Measurements from ENCODE around the gene PTPRK. TPM values are rescaled to one million over a fixed set of nuclear protein-coding genes. Genes with fewer than 3 reads are reported as not detected.

Gene PTPRK
- total RNA-seq, 1 donor from 2014 or later, result 13.6 TPM

DNA sequence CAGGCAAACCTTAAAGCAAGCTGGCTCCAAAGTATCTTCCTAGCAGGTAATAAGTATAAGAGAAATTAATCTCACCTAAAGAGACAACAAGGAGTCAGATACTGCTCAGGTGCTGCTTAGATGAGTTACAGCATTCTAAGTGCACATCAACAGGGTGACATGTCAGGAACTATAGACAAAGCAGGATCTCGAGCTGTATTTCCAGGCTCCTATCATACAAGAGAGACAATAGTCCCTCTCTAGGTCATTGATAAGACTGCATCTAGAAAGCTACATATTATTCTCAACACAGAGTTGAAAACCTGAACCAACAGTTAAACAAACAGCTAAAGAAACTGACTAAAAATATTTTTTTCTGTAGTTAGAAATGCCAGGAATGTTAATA is 3.9 kb downstream of the PTPRK start:
- no peak for DNase-seq (ENCODE audit: low spot score)

DNA sequence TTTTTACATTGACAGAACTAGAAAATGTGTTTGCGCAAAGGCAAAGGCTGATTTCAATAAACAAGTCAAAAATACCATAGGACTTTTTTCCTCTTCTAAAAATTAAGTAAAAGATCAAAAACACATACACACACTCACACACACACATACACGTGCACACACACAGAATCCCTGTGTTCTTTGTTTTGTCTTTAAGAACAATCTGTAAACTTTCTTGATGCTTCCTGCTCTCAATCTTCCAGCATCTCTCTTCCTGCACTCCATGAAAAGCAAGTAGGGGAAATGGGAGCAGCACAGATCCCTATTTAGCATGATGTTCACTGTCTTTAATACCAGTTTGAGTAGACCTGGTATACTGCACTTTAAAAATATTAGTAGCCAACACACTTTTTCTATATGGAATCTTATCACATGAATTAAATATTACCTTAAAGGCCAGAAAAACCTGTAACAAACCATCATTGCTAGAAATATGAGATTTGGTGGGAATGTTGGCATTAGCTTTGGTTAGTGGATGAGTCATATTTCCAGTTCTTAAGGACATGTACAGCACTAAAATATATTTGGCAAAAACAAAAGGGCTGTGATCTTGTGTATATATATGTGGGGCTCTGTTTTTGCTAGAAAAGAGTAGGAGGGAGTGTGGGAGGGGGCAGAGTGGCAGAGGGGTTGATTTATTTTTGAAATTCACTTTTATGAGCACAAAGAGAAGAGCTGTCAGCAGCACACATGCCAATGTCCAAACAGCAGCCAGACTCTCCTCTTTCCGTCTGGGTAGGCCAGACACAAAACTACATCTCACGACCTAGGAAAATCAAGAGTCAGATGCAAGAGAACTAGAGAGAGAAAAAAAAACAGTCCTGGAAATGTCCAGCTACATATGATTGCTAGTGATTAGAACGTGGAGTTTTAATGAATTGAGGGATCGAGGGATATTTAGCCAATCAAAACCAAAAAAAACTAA is 4.6 kb downstream of the PTPRK start:
- no peak for DNase-seq (ENCODE audit: low spot score)

DNA sequence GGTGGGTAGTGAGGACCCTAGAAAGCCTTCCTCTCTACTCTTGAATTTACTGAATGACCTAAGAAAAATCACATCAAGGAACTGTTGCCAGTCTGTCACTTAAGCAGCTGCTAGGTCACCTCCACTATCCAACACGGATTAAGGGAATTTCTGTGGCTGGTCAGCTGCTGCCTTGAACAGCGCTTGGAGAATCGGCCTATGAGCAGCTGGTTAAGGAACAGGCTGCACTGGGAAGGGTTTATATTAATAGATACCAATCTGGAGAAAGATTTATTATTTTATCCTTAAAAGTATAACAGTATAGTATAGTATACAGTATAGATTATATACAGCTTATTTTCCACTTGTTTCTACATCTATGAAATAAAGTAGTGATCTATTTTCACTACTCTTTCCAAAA is 6.5 kb downstream of the PTPRK start:
- no peak for DNase-seq (ENCODE audit: low spot score)

DNA sequence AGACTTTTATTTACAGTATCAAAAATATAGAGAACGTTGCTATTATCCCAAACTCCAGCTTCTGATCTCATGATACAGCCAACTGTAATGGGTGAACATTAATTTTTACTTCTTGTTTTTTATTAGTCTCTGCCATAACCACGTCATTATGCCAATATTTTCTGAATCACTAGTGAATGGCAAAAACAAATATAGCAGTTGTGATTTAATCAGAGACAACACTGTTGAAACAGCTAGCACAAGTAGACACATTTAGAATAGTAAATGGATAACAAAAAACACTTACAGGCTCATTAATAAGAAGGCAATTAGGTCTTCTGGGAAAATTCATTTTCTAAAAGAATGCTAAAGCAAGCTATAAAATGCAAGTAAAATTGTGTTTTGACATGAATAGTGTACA is 8.1 kb downstream of the PTPRK start:
- no peak for DNase-seq (ENCODE audit: low spot score)

DNA sequence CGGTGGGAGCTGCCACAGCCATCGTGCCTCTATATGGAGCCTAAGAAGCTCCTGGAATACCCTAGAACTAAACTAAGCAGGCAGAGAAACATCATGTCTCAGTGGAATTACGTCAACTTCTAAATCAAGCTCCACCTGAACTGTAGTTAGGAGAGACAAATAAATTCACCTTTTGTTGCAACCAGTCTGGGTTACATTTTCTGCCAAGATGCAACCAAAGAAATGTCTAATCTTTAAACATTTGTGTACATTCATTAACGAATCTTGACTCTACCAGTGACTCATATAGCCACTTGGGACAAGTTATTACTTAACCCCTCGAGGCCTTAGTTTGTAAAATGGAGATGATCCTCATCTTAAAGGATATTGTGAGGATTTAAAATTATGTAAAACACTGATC is 8.9 kb downstream of the PTPRK start:
- no peak for DNase-seq (ENCODE audit: low spot score)

DNA sequence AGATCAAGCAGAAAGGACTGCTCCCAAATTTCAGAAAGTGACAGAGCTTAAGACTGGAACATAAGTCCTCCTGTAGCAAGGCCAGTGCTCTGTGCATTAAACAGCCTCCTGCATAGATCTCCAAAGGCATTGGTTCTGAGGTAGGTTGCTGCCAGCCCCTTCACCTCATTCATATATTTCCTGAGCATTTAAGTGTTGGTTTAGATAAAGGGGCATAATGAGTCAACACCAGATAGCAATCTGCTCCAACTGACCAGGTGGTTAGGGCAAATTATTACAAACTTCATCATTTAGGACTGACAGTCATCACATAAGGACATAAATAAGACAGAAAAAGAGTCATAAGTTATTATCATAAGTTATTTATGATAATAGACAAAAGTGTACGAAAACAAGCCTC is 10.7 kb downstream of the PTPRK start:
- no peak for DNase-seq (ENCODE audit: low spot score)

DNA sequence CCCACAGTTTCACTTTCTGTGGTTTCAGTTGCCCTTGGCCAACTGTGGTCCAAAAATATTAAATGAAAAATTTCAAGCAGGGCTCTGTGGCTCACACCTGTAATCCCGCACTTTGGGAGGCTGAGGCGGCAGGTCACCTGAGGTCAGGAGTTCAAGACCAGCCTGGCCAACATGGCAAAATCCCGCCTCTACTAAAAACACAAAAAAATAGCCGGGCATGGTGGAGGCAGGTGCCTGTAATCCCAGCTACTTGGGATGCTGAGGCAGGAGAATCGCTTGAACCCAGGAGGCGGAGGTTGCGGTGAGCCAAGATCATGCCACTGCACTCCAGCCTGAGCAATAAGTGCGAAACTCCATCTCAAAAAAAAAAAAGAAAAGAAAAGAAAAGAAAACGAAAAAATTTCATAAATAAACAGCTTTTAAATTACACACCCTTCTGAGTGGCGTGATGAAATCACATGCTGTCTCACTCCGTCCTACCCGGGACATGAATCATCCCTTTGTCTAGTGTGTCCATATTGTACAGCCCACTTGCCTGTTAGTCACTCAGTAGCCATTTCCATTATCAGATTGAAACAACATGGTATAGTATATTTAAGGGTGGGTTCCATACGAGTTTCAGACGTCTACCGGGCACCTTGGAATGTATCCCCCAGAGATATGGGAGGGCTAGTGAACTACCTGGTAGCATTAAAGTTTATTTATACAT is 11.7 kb downstream of the PTPRK start:
- DNase-seq (ENCODE audit: low spot score), result no peak

DNA sequence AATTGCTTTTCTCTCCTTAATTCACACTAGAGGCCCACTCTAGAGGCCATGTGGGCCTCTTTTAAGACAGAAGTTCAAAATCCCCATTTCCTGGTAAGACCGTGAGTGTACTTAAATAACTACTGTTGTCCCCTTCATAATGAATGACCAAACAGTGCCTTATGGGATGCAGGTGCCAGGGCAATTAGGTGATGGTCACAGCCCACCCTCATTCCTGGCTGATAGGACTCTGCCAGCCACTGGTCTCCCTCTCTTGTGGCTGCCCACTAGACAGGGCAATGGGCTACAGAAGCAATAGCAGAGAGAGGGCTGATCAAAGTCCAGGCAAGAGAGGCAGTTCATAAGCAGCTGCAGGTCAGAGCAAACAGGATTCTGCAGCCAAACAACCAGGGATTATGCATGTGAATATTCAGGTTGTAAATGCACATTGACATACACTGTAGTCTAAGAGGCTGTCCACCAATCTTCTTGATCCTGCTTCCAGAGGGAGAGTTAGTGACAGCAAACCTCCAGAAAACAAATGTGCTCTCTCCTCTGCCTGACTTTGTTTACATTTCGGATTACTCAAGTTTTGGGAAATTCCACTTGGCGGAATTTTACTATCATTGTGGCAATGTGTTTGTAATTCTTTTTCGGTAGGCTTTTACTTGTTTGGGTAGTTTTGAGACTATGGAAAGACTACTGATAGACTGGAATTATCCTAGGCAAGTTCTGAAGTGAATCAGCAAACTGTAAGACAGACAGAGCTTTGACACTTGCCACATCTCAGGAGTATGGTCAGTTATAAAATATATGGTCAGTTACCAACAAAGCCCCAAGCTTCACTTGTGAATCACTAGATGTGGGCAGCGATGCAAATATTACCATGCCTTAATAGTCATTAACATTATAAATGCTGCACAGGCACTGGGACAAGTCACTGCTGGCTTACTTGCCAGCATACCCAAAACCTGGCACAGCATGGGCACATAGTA is 12.8 kb downstream of the PTPRK start:
- no peak for DNase-seq (ENCODE audit: low spot score)

DNA sequence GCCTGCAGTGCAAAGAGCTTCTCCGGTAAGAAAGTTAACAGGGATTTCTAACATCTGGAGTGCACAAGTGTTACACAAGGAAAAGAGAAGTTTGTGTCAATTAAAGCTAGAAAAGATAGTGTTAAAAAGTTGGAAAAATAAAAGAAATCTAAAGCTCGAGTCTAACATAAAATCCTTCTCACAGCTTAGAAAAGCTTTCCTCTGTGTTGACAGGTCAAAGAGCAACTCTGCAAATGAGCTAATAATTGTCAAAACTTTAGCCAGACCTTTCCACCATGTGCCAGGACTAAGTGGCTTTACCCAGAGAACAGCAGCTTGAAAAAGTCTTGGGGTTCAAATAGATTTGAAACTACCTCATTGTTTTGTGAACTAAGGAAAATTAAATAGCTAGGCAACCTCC is 14.8 kb downstream of the PTPRK start:
- no peak for DNase-seq (ENCODE audit: low spot score)

DNA sequence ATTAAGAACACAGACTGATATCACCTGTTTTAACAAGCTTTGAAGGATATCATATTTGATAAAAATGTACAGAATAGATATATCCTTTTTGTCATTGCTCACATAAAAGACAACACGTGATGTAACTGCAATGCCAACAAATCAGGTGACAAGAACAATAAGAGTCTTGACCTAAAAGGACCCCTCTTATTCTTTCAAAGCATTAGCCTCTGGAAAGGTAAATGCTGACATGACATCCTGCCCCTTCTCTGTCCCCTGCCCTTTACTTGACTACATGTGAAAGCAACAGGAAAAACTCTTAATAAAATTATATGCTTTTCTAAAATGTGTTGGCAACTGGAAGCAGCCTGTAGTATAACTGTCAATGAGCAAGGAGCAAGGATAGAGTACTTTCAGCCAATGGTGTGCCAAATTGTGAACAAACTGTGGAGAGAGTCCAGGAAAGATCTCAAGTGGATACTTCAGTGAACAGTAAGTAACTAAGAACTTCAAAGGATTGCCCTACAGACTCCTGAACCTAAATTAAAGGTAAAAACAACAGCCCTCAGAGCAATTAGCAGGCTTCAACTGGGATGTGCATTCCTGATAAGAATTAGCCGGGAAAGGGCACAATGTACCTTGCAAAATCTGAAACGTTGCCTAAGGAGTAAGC is 16.3 kb downstream of the PTPRK start:
- DNase-seq (ENCODE audit: low spot score), result no peak

DNA sequence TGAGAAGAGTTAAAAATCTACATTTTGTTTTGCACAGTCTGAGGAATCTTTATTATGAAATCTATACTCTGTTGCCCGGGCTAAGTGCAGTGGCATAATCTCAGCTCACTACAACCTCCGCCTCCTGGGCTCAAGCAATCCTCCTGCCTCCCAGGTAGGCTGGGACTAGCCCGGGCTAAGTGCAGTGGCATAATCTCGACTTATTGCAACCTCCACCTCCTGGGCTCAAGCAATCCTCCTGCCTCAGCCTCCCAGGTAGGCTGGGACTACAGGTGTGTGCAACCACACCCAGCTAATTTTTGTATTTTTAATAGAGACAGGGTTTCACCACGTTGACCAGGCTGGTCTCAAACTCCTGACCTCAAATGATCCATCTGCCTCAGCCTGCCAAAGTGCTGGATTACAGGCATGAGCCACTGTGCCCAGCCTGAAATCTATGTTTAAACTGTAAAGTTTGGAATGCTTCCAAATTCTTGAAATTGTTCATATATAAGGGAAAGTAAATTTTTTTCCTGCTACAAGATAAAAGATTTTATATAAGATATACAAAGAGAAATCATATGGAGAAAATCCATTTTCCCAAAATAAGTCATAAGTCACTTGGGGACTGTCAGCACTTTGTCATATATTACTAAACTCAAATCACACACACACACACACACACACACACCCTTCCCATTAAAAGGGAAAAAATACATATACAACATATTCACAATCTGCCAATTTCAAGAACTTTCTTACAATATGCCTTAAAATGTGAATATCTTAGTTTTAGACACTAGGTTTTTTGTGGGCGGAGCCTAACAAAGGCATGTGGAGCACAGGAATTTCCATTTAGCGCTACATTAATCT is 19.4 kb downstream of the PTPRK start:
- no peak for DNase-seq (ENCODE audit: low spot score)

DNA sequence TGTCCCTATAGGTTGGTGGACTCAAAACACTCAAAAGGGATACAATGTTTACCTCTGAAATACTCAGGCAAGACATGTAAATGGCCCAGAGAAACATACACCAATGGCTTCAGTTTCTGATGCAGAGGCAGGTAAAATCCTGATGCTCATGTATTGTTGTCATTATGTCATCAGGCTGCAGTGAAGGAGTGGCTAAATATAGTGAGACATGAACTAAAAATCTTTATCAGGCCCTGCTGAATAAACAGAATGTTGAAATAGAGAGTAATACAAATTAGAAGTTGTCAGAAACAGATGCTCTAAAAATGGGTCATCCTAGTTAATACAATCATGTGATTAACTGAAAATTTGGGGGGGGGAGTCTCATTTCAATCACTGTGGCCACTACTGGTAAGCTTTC is 20.4 kb downstream of the PTPRK start:
- no peak for DNase-seq (ENCODE audit: low spot score)

DNA sequence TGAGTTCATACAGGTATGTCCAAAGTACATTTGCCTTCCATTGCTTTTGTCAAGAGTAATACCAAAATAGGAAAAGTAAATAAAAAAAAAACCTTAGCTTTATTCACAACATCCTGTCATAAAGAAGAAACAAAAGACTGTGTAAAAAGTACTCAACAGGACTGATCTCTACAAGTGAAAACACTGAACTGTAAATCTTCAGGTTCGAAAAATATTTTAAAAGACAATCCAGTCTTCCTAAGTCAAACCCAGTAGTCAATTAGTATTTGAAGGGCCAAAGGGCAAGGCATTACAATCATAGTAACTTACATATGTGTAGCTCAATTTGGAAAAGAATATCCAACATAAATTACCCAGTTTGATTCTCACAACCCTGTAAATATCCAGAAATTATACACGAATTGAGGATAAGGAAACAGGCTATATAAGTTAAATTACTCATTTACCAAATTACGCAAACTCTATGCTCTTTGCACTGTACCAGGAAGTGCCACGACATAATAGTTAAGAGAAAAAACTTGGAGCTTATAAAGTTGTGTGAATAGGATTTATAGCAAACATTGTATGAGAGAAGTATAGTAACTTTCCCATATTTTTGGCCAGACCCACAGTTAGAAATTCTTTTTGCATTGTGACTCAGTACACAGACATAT is 21.2 kb downstream of the PTPRK start:
- DNase-seq (ENCODE audit: low spot score), result no peak

DNA sequence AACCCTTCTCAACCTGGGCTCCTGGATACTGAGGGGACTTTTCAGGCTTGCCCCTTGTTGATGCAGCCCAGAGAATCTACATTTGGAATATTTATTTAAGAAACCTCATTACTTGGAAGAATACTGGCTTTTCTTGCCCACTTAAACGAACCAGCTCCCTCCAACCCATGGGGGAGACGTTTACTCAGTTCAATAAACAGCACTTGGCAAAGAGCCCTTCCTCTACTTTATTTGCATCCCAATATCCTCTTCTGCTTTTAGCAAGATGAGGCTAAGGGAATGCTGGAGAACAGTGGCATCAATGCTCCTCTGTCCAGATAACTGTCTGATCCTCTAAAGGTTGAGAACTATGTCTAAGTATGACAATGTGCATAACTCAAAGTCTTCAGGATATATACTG is 22.2 kb downstream of the PTPRK start:
- no peak for DNase-seq (ENCODE audit: low spot score)

DNA sequence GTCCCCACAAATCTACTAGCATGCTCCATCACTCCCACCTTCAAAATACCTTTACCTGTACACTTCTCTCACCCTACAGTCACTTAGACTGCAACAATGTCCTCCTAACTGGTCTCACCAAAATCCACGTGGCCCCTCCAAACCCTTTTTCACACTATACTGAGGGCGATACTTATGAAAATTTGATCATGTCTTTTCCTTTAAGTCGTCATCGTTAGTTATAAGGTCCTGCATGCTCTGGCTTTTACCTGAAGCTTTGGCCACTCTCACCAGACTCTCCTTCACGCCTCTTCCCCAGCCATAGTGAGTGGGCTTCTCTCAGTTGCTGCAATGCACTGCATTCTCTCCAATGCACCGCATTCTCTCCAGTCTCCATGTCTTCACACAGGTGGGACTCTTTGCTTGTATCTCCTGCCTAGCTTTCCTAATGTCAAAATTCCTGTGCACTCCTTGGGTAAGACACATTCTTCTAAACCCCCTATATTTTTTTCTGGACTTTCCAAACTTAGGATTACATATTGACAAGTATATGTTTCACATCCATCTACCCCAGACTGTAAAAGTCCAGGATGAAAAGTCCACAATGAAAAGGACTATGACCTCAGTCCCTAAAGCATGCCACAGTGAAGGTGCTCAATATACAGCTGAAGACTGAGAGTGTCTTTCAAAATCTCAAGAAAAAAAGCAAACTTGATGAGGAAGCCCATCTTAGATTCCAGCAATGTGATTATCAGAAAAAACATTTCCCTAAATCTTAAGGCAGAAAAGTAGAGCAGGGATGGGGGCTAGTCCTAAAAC is 24.7 kb downstream of the PTPRK start:
- no peak for DNase-seq (ENCODE audit: low spot score)

DNA sequence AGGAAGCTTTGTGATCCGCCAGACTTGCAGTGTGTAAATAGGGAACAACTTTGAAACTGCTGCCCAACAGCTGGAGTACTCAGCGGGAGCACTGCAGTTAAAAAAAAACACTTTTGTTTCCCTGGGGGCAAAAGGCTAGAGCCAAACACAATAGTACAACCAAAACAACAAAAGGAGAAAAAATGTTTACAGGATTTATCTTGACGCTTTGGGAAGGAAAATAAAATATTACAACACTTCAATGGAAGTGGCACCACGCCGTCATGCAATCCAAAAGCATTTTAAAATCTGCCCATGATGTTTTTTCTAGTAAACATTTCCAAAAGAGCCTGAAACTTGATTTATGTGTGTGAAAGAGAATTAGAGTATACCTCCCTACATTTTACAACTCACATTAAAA is 26.0 kb downstream of the PTPRK start:
- DNase-seq (ENCODE audit: low spot score), result no peak

DNA sequence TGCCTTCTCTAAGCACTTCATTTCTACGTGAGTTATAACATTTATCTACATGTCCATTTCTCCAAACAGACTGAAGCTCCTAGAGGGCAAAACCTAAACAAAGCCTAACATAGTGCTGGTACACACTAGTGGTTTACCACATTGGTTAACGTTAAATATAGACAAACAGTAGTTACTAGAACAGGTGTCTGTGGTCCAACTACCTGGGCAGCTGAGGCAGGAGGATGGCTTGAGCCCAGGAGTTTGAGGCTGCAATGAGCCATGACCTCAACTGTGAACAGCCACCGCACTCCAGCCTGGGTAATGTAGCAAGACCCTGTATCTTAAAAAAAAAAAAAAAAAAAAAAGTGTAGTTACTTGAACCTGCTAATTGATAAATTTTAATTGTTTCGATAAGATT is 26.5 kb downstream of the PTPRK start:
- no peak for DNase-seq (ENCODE audit: low spot score)

DNA sequence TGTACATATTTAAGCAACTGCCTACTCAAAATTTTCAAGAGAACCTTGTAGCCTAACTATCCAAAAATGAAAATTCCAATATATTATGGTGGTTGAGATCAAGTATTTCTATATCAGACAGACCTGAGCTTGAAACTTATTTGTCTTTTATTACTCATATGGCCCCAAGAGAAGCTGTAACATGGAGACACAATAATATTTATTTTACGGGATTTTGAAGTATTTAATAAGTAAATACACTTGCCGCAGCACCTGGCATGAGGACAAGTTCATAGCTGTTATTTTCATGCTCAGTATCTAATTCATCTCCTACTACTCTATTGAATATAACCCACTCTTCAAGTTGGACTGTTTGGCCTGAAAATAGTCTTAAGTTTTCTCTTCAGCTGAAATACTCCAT is 28.0 kb downstream of the PTPRK start:
- no peak for DNase-seq (ENCODE audit: low spot score)
